ENCODE results near the gene OPRL1.
A peak's percentile ranks its signal among the peaks of the same experiment; 100 is the strongest.
"Not testable (repeated sequence)": the region's sequence is repeated elsewhere in the genome, so short reads cannot be mapped to it uniquely, and the experiment has no call there.

Gene OPRL1

GRCh38 chr20:64083378-64083803, 3.5 kb downstream of the OPRL1 start:
- peak in 1 of 2 donors; percentile 31 for DNase-seq (ENCODE audit: low read depth in 2 of 2, low spot score in 1 of 2)

GRCh38 chr20:64083804-64084684, 4.2 kb downstream of the OPRL1 start, which contains the start of gene LKAAEAR1:
Gene LKAAEAR1, minus strand, starts transcription at chr20:64084398. Its CDS starts 179 bp downstream, at chr20:64084219.
- DNase-seq (ENCODE audit: low read depth in 2 of 2, low spot score in 1 of 2), result no peak

- DNase-seq (ENCODE audit: low read depth in 2 of 2, low spot score in 1 of 2), result no peak
These were observed 4.8 kb downstream of the OPRL1 start for GRCh38 chr20:64084685-64085152.

GRCh38 chr20:64086801-64087200, 6.9 kb downstream of the OPRL1 start:
- no peak for DNase-seq (ENCODE audit: low read depth in 2 of 2, low spot score in 1 of 2)

- DNase-seq (ENCODE audit: low read depth in 2 of 2, low spot score in 1 of 2), result not testable (repeated sequence)
These were observed 7.4 kb downstream of the OPRL1 start for GRCh38 chr20:64087226-64087825.

- not testable (repeated sequence) for DNase-seq (ENCODE audit: low read depth in 2 of 2, low spot score in 1 of 2)
These were observed 8.7 kb downstream of the OPRL1 start for GRCh38 chr20:64088586-64088985.

- no peak for DNase-seq (ENCODE audit: low read depth in 2 of 2, low spot score in 1 of 2)
These were observed 10.3 kb downstream of the OPRL1 start for GRCh38 chr20:64090165-64090564.

GRCh38 chr20:64091340-64091739, 11.5 kb downstream of the OPRL1 start:
- DNase-seq (ENCODE audit: low read depth in 2 of 2, low spot score in 1 of 2), result no peak

- DNase-seq (ENCODE audit: low read depth in 2 of 2, low spot score in 1 of 2), result no peak
These were observed 11.9 kb downstream of the OPRL1 start for GRCh38 chr20:64091770-64092169.

- DNase-seq (ENCODE audit: low read depth in 2 of 2, low spot score in 1 of 2), result no peak
These were observed 12.6 kb downstream of the OPRL1 start for GRCh38 chr20:64092258-64093012.

GRCh38 chr20:64093013-64093503, 13.2 kb downstream of the OPRL1 start:
- no peak for DNase-seq (ENCODE audit: low read depth in 2 of 2, low spot score in 1 of 2)

- no peak for DNase-seq (ENCODE audit: low read depth in 2 of 2, low spot score in 1 of 2)
These were observed 15.6 kb downstream of the OPRL1 start for GRCh38 chr20:64095455-64095854.

GRCh38 chr20:64095927-64096326, 16.0 kb downstream of the OPRL1 start:
- DNase-seq (ENCODE audit: low read depth in 2 of 2, low spot score in 1 of 2), result no peak

GRCh38 chr20:64096535-64096934, 16.7 kb downstream of the OPRL1 start:
- no peak for DNase-seq (ENCODE audit: low read depth in 2 of 2, low spot score in 1 of 2)

GRCh38 chr20:64098471-64099013, 18.7 kb downstream of the OPRL1 start:
- DNase-seq (ENCODE audit: low read depth in 2 of 2, low spot score in 1 of 2), result no peak

GRCh38 chr20:64099086-64099786, 19.4 kb downstream of the OPRL1 start:
- DNase-seq (ENCODE audit: low read depth in 2 of 2, low spot score in 1 of 2), result no peak

- no peak for DNase-seq (ENCODE audit: low read depth in 2 of 2, low spot score in 1 of 2)
These were observed 20.1 kb downstream of the OPRL1 start for GRCh38 chr20:64099880-64100565.

GRCh38 chr20:64100566-64100888, 20.6 kb downstream of the OPRL1 start:
- no peak for DNase-seq (ENCODE audit: low read depth in 2 of 2, low spot score in 1 of 2)

- DNase-seq (ENCODE audit: low read depth in 2 of 2, low spot score in 1 of 2), result no peak
These were observed 21.2 kb downstream of the OPRL1 start for GRCh38 chr20:64100946-64101688.

Data from stimulated activated CD8-positive, alpha-beta memory T cell treated with anti-CD3 and anti-CD28 coated beads, Interleukin-4, amount 100 ng/mL, for 4 hours (primary cell).